ENCODE data around the gene SUCLG1. TPM values are rescaled to one million over a fixed set of nuclear protein-coding genes. Genes with fewer than 3 reads are reported as not detected.

SUCLG1 gene
- total and polyA plus RNA-seq, 2 of the 4 experiments (the other 2 are of a cell fraction), result 50.5 to 52.7 TPM

GRCh38 chr2:84388133-84388532 is 70.9 kb downstream of the SUCLG1 start:
- H2BK120ac ChIP-seq (ENCODE audit: low read depth, low read length), result no peak overlapping the region
- no peak overlapping the region for H4K5ac ChIP-seq (ENCODE audit: low read depth, low read length)
- intact Hi-C loops (cut with micrococcal nuclease) (loop anchor here (5.0 kb wide), 1 partner anchor 56 kb away; no protein-coding TSS in a partner anchor), in situ Hi-C loops (cut with MboI; ENCODE audit: low sequenced_read_pairs) (no loop called here), dilution Hi-C loops (cut with HindIII; ENCODE audit: low sequenced_read_pairs, unreplicated experiment) (no loop called here)
- DNase-seq, result peak; percentile 55
- peak; percentile 81 for ATAC-seq (ENCODE audit: low read depth)
- H3K14ac ChIP-seq (replicated peaks; ENCODE audit: low read depth, low read length), result no peak overlapping the region
- no TSS peak for BruUV-seq (replicated peaks)
- no peak overlapping the region for H2BK15ac ChIP-seq (ENCODE audit: low read depth, low read length)
- no peak overlapping the region for H2AFZ ChIP-seq (replicated peaks; ENCODE audit: low read length, poor library complexity)
- ChIA-PET POLR2A (ENCODE audit: unreplicated experiment) (no interaction called here), CTCF (no interaction called here)
- H3K4ac ChIP-seq (ENCODE audit: low read depth, low read length), result no peak overlapping the region
- peaks cover 3% of the 10 kb centered on the region; the same call in 1 of the 2 replicates for H3K27me3 ChIP-seq (ENCODE audit: control insufficient read depth, insufficient read depth, low read length)
- H4K20me1 ChIP-seq (ENCODE audit: insufficient read depth, low read length), result no peaks in the 10 kb centered on the region
- no peak overlapping the region for H2BK5ac ChIP-seq (ENCODE audit: low read depth, low read length, poor library complexity, severe bottlenecking)
- no peak overlapping the region for H4K8ac ChIP-seq (ENCODE audit: low read depth in 2 of 2, low read length in 2 of 2)
- no peak overlapping the region for H3K4me3 ChIP-seq (ENCODE audit: insufficient read depth, low read depth, low read length)
- H3K56ac ChIP-seq (ENCODE audit: extremely low read depth, insufficient read depth, low read length), result no peak overlapping the region
- no peaks in the 10 kb centered on the region for H3K36me3 ChIP-seq (ENCODE audit: control insufficient read depth, insufficient read depth, low read length)
- H3K9me3 ChIP-seq (ENCODE audit: control insufficient read depth, insufficient read depth, low read length), result no peaks in the 10 kb centered on the region
- H3K79me1 ChIP-seq (ENCODE audit: low read depth in 1 of 2, low read length in 2 of 2), result no peaks in the 10 kb centered on the region
- H2BK20ac ChIP-seq (ENCODE audit: low read depth, low read length), result no peak overlapping the region
- H3K4me1 ChIP-seq (ENCODE audit: control insufficient read depth, insufficient read depth, low read length), result no peaks in the 10 kb centered on the region; the same call in 1 of the 2 replicates
- WGBS, 2 experiments (ENCODE audit: extremely low coverage in 2 of 2, insufficient read length in 1 of 2), result no CpG with 5 or more reads among the region's 1 CpG
- H3K18ac ChIP-seq (ENCODE audit: low read depth, low read length), result no peak overlapping the region; the same call in 1 of the 2 replicates
- no peak overlapping the region for H2AK9ac ChIP-seq (replicated peaks; ENCODE audit: low read depth, low read length, poor library complexity)
- H3K9me1 ChIP-seq (ENCODE audit: insufficient read depth, low read length), result no peaks in the 10 kb centered on the region
- no peak overlapping the region for H3K9ac ChIP-seq (ENCODE audit: low read depth, low read length)
- no peak overlapping the region for H4K91ac ChIP-seq (ENCODE audit: insufficient read depth, low read depth, low read length)
- peak overlapping the region; percentile 35; the same call in 1 of the 2 replicates for H3K4me2 ChIP-seq (ENCODE audit: low read depth, low read length)
- no peak overlapping the region for H2AK5ac ChIP-seq (ENCODE audit: low read depth, low read length)
- H3K27ac ChIP-seq (ENCODE audit: insufficient read depth, low read length), result no peak overlapping the region
- no peak overlapping the region for H3K23ac ChIP-seq (ENCODE audit: low read depth, low read length)
- no peak for TF ChIP-seq POLR2A (IDR thresholded peaks at IDR 0.05; ENCODE audit: low read depth, low read length)
- no peak for TF ChIP-seq FOS (IDR thresholded peaks at IDR 0.05; ENCODE audit: low read depth, low read length)
- no peak for TF ChIP-seq SMC3 (IDR thresholded peaks at IDR 0.05; ENCODE audit: low read depth, low read length)
- no peak for TF ChIP-seq CEBPB (IDR thresholded peaks at IDR 0.05; ENCODE audit: low read depth, low read length)
- no peak for TF ChIP-seq NFE2L2 (IDR thresholded peaks at IDR 0.05; ENCODE audit: low read depth, low read length)
- no peak for TF ChIP-seq CHD1 (IDR thresholded peaks at IDR 0.05; ENCODE audit: low read depth, low read length)
- no peak for TF ChIP-seq MAFK (IDR thresholded peaks at IDR 0.05; ENCODE audit: low read depth, low read length)
- TF ChIP-seq USF2 (IDR thresholded peaks at IDR 0.05; ENCODE audit: low read depth, low read length), result no peak
- TF ChIP-seq RFX5 (IDR thresholded peaks at IDR 0.05; ENCODE audit: low read depth, low read length), result no peak
- TF ChIP-seq BHLHE40 (IDR thresholded peaks at IDR 0.05; ENCODE audit: low read depth, low read length), result no peak
- no peak for TF ChIP-seq MAZ (IDR thresholded peaks at IDR 0.05; ENCODE audit: borderline replicate concordance, low read depth, low read length)
- no peak for TF ChIP-seq ELK1 (IDR thresholded peaks at IDR 0.05; ENCODE audit: borderline replicate concordance, low read depth, low read length)
- TF ChIP-seq RCOR1 (IDR thresholded peaks at IDR 0.05; ENCODE audit: insufficient replicate concordance, low read length), result no peak
- no peak for TF ChIP-seq CTCF (conservative IDR thresholded peaks at IDR 0.05; ENCODE audit: low read depth, low read length)
- no peak for TF ChIP-seq RAD21 (IDR thresholded peaks at IDR 0.05; ENCODE audit: low read length)
- no peak for TF ChIP-seq MXI1 (IDR thresholded peaks at IDR 0.05; ENCODE audit: borderline replicate concordance, low read depth, low read length)

All from IMR-90 (cell line).